Activated CD8-positive, alpha-beta memory T cell treated with anti-CD3 and anti-CD28 coated beads for 1 hour (primary cell): ENCODE results near the gene UFD1.

Experiments
- DNase-seq, 2 donors: peaks; one replicate each; pipeline ENCODE4 v3.0.0-alpha.2; 2020; ENCODE audit warnings: low read depth in 1 of 2; ENCODE audit errors: extremely low read depth in 1 of 2

UFD1 gene

DNA sequence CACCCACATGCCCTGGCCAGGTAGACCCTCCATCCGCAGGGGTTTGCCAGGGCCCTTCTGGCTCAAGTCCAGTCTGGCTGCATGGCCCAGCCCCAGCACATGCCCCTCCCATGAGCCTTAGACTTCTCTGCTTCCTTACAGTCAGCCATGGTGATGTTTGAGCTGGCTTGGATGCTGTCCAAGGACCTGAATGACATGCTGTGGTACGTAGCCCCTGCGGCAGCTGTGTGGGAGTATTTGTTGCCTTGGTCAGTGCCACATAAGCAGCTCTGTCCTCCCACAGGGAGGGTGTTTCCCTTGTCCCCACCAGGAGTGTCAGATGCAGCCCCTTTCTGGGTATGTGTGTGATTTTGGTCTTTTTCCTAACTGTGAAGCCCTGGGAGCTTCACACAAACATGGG is 18.3 kb upstream of the UFD1 start:
- no peak for DNase-seq

DNA sequence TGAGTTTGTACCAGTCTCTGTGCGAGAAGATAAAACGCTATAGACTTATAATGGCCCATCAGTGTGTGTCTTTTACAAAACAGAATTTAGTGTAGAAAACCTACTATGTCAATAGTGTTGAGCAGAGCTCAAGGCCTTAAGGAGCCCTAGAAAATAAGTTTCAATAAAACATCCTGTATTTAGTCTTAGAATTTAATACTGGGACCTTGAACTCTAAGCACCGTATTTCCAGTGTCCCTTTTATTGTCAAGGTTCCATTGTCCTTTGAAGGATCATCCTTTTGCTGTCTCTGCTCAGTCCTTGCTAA is 17.3 kb upstream of the UFD1 start:
- no peak for DNase-seq

DNA sequence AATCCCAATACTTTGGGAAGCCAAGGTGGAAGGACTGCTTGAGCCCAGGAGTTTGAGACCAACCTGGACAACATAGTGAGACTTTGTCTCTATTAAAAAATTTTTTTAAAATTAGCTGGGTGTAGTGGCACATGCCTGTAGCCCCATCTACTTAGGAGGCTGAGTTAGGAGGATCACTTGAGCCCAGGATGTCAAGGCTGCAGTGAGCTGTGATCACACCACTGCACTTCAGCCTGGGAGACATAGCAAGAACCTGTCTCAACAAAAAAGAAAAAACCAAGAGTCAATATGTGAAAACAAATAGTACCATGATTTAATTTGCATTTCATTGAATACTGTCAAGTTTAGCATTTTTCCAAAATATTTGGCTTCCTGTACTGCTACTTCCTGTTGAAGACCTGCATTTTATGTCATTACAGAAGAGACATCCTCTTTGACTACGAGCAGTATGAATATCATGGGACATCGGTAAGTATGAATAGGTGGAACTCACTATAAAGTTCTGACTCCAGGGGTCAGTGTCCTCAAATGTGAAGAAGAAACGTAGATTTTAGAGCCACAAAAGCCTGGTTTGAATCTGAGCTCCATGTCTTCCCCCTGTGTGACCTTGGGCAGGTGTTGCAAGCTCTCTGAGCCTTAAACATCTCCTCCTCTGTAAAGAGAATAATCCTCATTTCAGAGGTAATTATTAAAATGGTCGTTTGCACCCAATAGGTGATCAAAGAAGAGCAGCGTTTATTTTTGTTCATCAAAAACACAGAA is 16.8 kb upstream of the UFD1 start:
- no peak for DNase-seq

DNA sequence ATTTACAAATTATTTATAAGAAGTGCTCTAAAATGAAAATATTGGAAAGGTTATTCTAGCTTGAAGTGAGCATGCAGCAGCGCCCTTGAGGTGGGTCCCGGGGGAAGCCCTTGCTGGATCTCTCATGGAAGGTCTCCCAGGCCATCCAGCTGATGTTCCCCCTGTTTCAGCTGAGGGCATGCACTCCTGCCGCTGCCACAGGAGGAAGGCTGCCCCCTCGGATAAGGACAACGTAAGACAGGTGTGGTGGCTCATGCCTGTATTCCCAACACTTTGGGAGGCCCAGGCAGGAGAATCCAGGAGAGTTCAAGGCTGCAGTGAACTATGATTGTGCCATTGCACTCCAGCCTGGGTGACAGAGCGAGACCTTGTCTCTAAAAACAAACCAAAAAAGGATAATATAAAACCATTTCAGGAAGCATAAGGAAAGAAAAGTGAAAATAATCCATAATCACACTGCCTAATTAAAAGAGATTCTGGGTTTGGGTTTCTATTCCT is 15.7 kb upstream of the UFD1 start:
- DNase-seq: no peak

DNA sequence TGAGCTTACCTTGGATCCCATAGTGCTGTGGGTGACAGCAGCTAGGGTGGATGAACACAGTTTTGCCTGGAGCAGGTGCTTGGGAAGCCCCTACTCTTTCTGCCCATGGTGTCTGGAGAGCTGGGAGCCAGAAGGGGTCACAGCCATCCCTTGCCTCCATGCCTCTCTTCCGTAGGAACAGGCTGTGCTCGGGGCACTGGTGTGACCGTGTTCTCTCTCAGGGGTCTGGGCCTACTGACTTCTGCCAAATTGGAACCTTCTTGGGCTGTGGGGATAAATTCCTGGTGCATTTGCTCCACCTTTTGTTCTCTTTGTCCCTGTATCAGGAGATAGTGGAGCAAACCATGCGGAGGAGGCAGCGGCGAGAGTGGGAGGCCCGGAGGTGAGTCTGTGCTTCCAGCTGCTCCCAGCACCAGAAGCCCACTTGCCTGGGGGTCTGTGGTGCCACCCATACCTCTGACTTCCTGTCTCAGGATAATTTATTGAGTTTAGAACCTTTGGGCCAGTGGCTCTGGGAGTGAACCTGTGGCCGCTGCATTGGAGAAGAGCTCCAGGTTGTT is 15.1 kb upstream of the UFD1 start:
- no peak for DNase-seq

DNA sequence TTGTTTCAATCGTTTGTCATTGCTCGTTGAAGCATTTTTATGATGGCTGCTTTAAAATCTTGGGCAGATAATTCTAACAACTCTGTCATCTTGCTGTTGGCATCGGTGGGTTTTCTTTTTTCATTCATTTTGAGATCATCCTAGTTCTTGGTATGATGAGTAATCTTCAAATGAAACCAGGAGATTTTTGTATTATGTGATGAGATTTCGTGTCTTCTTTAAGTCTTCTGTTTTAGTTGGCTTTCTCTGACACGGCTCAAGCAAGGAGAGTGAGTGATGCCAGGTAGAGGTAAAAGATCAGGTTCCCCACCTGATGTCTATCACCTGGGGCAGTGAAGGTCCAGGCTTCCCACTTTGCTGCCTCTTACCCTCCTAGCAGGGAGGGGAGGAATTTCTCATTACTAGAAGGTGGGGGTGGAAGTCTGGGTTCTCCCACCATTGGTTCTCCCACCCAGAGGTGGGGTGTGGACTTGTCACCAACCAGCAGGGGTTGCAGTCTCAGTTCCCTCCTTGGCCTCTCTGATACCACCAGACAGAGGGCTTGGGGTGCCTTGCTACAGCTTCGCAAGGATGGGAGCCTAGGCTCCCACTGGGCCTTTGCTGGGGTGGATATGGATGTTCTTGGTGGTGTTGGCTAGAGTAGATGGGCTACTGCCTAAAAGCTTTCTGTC is 13.6 kb upstream of the UFD1 start:
- no peak for DNase-seq

DNA sequence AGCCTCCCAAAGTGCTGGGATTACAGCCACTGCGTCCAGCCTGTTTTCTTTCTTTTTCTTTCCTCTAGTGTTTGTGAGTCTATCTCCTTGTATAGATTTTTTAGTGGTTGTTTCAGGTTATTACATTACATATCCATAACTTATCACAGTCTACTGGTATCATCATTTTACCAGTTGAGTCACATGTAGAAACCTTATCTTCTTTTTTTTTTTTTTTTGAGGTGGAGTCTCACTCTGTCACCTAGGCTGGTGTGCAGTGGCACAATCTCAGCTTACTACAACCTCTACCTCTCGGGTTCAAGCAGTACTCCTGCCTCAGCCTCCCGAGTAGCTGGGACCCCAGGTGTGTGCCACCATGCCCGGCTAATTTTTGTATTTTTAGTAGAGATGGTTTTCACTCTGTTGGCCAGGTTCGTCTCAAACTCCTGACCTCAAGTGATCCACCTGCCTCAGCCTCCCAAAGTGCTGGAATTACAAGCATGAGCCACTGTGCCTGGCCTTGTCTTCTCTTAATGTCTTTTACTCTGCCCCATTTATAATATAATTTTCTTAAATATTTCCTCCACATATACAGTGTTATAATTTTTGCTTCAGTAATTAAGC is 11.7 kb upstream of the UFD1 start:
- no peak for DNase-seq

DNA sequence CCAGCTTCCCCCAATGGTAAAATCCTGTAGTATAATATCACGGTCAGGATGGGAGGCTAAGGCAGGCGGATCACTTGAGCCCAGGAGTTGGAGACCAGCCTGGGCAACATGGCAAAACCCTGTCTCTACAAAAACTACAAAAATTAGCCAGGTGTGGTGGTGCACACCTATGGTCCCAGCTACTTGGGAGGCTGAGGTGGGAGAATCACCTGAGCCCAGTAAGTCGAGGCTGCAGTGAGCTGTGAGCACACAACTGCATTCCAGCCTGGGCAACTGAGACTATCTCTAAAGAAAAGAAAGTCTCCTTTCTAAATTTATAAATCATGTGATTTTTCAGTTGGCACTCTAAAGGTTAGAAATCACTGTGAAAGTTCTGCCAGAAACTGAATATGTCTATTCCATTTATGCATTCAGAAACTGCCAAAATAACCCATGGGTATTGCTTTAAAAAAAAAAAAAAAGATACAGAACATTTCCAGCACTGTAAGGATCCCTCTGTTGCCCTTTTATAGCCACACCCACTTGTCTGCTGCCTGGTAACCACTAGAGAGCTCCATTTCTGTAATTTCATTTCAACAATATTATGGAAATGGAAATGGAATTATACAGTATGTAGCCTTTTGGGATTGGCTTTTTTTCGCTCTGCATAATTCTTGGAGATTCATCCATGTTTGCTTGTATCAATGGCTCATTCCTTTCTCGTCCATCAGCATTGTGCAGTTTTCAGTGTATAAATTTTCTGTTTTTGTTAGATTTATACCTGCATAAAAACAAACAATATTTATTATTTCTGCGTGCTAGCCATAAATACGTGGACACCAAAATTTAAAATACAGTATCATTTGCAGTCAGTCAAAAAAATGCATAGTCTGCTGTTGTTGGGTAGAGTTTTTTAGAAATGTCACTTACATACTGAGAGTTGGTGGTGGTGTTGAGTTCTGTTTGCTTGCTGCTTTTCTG is 10.2 kb upstream of the UFD1 start:
- no peak for DNase-seq

DNA sequence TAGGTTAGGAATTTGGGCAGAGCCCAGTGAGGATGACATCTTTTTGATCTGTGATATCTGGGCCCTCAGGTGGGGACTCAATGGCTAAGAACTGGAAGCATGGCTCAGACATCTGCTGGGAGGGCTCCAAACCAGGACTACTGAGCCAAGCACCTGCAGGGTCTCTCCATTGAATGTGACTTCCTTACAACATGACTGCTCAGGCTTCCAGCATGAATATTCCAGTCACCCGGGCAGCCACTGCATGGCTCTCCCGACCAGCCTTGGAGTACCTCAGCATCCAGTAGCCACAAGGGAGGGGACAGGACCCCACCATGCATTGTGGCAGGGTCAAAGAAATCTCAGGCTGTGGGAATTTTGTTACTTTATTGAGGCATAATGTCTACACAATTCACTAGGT is 9.3 kb upstream of the UFD1 start:
- DNase-seq: no peak

DNA sequence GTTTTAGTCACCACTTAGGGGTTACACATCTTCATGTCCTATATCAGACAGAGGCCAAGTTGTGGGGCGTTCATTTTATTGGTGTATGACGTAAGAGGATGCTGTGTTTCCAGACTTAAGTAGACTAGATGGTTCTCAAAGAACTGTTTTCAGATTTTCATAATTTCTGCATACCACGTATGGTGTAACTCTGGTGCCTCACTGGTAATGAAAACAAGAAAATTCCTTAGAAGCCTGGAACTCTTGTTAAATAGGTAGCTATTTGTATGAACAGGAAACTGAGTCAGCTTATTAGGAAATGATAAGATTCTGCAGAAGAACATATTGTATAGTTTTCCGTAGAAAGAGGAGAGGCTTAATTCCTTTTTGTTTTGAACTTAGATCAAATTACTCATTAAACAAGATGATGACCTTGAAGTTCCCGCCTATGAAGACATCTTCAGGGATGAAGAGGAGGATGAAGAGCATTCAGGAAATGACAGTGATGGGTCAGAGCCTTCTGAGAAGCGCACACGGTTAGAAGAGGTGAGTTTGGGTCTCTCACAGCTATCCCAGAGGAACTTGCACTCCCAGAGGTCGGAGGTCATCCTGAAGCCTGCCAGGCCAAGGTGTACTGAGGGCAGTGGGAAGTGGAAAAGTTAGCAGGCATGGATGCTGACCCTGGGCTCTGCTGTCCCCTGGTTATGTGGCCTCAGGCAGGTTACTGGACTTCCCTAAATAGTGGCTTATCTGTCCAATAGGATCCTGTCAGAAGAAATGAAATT is 4.7 kb upstream of the UFD1 start:
- DNase-seq: no peak

DNA sequence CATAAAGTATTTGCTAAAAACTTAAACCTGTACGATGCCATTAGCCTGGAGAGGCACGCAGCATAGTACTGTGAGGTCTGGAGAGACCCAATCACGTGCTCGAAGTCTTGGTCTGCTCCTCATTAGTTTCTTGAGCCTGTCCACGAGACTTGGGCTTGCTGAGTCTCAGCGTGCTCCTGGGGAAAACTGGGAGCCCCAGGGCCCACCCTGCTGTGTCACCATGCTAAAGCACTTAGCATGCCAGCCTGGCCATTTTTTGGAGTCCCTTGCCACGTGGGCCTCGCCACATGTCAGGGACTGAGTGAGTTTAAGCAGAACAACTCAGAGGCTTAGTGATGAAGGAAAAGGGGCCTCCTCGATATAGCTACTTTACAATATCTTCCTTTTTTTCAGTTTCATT is 3.3 kb upstream of the UFD1 start:
- no peak for DNase-seq

DNA sequence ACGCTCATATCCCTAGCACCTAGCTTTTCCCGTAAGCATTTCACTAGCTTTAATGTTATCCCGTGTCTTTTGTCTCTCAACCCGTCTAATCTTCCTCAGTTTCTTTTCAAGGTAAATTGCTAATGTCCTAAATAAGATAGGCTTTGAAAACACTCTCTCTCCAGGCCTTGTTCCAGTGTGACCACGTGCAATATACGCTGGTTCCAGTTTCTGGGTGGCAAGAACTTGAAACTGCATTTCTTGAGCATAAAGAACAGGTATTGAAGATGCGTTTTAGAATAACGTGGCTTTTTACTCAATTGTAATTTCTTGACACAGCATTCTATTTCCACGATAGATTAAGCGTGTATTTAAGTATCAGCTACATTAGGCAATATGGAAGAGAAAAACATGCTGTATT is 1.8 kb upstream of the UFD1 start:
- DNase-seq: no peak

DNA sequence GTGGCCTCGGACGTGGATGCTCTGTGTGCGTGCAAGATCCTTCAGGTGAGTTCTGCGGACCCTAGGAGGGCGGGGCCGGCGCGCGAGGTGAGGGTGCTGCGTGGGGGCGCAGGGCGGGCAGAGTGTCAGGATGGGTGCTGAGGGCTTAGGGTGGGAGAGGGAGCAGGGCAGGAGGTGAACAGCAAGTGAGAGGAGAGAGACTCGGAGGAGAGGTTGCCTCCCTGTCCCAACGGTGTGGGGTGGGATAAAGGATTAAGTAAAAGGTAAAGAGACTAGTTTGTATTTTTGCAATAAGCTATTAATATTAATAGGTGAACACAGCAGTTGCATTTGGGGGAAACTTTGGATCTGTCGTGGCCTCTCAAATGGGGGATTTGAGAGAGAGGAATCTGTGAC is 1.2 kb upstream of the UFD1 start:
- DNase-seq: no peak

DNA sequence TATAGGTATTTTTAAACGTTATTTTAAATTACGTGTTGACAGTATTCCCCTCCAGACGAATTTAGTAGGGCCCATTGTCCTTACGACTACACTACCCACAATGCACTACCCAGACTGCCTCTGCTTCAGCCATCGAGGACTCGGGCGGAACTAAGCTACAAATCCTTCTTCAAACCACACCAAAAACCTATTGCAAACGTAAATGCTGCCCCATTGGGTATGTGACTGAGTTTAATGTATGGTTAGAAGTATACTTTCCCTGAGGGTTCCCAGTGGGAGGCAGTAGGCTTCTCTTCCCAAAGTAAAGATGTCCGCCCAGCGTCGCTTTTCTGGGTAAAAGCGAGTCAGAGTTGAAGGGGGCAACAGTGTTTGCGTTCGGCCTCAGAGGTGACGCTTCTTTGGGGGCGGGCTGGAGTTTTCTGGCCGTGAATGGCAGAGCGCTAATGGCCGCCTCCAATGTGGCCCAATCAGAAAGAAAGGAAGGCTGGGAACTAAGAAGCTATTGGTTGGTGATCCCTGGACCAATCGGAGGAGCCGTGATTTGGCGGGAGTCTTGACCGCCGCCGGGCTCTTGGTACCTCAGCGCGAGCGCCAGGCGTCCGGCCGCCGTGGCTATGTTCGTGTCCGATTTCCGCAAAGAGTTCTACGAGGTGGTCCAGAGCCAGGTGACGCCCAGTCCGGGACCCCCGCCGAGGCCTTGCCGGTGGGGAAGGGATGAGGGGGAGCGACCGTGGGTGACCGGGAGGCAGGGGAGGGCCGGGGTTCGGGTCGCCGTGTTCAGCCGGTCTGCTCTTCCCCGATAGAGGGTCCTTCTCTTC is 571 bp upstream of the UFD1 start, which contains the start of gene CDC45:
Gene CDC45, plus strand, starts transcription at position 566 of the 818 bp plus-strand sequence. Its CDS starts 49 bp downstream, at position 615.
- DNase-seq: peak; percentile 84 to 86

DNA sequence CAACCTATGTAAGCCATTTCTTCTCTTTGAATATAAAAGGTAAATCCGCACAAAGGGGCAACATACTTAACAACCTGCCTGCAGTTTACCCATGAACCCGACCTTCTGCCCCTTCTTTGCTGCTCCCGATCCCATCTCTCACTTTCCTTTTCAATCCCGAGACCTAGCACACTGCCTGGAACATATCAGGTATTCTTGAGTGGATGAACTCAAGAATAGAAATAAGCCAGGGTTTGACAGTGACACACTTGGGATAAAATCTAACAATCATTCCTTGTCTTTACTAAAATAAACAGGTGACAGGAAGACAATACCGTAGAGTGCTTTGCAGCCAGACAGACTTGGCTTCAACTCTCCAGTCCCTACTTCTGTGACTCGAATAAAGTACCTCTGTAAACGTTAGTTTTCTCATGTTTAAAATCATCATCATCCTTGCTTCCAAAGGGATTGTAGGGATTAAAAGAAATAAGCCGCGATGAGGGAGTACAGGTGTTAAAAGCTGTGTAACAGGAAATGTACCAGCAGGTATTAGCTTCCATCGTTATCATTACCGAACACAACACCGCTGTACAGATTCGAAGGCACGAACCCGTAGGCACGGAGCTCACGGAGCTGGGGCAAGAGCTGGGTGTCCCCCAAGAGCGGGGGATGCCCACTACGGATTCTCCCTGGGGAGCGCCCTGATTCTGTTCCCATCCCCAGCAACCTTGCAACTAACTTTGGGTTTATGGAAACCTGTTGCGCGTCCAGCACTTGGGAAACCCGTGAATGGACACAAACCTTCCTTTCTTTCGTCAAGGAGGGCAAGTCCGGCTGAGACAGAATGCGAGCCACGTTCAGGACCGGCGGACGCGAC is 720 bp downstream of the UFD1 start:
- DNase-seq: no peak

DNA sequence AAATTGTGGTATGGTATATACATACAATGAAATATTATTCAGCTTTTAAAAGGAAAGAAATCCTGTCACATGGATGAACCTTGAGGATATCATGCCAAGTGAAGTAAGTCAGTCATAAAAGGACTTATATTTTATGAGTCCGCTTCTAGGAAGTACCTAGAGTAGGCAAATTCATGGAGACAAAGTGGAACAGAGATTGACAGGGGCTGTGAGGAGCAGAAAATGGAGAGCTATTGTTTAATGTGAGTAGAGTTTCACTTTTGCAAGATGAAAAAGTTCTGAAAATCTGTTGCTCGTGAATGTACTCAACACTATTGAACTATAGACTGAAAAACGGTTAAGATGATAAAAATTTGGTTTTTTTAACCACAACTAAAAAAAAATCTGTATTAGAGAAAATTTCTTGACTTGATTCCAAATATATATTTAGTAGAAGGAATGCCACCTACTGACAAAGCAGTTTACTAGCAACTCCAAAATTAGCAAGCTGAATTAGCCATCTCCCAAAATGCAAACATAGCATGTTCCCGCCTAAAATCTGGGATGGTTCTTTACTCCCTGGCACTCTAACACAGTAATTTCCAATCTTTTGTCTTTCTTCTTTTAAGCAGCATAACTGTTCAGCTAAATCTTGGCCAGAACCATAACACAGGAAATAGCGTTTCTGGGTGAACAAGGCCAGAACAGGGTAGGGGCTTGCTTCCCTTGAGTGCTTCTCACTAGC is 1.5 kb downstream of the UFD1 start:
- DNase-seq: no peak

DNA sequence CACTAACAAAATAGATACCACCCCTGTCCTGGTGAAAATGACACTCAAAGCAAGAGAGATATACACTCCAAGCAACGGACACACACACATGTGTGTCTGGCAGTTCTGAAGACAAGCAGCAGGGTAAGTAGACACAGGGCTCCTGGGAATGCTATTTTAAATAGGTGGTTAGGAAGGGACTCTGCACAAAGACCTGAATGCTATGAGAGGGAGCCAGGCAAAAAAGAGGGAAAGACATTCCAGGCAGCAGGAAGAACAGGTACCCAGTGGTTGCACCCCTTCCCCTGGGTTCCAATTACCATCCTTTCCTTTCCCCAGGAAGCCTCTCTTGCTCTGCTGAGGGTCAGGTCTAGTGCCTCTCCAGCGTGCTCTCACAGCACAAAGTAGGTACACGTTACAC is 3.0 kb downstream of the UFD1 start:
- DNase-seq: no peak

DNA sequence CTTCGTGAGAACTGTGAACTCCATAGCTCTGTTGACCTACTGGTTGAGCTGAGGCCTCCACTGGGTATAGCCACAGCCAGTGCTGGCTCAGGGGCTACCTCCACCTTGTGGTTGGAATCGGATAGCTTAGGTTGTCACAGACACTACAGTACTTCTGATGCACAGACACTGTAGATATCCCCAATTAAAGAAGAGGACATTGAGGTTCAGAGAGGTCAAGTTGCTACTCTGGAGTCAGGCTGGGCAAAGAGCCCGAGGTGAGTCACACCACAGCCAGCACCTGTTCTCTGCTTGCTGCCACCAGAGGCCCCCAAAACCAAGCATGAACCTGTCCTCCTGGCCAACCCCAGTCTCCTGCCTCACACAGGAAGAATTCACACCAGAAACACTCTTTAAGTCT is 5.4 kb downstream of the UFD1 start:
- DNase-seq: no peak
